Measurements from ENCODE around the gene MYOZ3.

GRCh38 chr5:150612905-150613670 is 48.0 kb upstream of the MYOZ3 start:
- no peak for TF ChIP-seq POLR2A (IDR thresholded peaks at IDR 0.05)
- TF ChIP-seq CTCF (IDR thresholded peaks at IDR 0.05) = no peak

Measured in lower leg skin (tissue), 3 donors.